ENCODE results near the gene CREBBP. TPM values are rescaled to one million over a fixed set of nuclear protein-coding genes. Genes with fewer than 3 reads are reported as not detected.
"Not testable (repeated sequence)": the region's sequence is repeated elsewhere in the genome, so short reads cannot be mapped to it uniquely, and the experiment has no call there.

Gene CREBBP
- total RNA-seq, 1 experiment from 2014 or later, result 7.0 TPM

GRCh38 chr16:3889059-3889458, 8.5 kb upstream of the CREBBP start:
- H3K9me3 ChIP-seq, result peaks cover 4% of the 10 kb centered on the region; the same call in 1 of the 2 replicates
- no peak for DNase-seq
- no peak overlapping the region for H3K4me3 ChIP-seq
- H3K27me3 ChIP-seq, result no peaks in the 10 kb centered on the region
- H3K36me3 ChIP-seq, result no peaks in the 10 kb centered on the region

- not testable (repeated sequence) for H3K9me3 ChIP-seq, H3K27me3 ChIP-seq, H3K4me3 ChIP-seq, DNase-seq, H3K36me3 ChIP-seq
Observed at GRCh38 chr16:3885999-3886398, 5.5 kb upstream of the CREBBP start.

GRCh38 chr16:3884398-3884797, 3.9 kb upstream of the CREBBP start:
- Histone ChIP-seq H3K27me3 (no peaks in the 10 kb centered on the region), H3K4me3 (no peak overlapping the region), H3K36me3 (no peaks in the 10 kb centered on the region; the same call in 1 of the 2 replicates), H3K9me3 (peaks cover 4% of the 10 kb centered on the region; the same call in 1 of the 2 replicates)
- DNase-seq, result no peak

GRCh38 chr16:3882531-3882930, 2.0 kb upstream of the CREBBP start:
- DNase-seq, result no peak
- H3K4me3 ChIP-seq, result no peak overlapping the region
- peaks cover 13% of the 10 kb centered on the region for H3K36me3 ChIP-seq
- no peaks in the 10 kb centered on the region for H3K27me3 ChIP-seq
- H3K9me3 ChIP-seq, result peaks cover 4% of the 10 kb centered on the region; the same call in 1 of the 2 replicates

GRCh38 chr16:3881499-3881990, 1.0 kb upstream of the CREBBP start:
- peaks cover 16% of the 10 kb centered on the region for H3K36me3 ChIP-seq
- peaks cover 4% of the 10 kb centered on the region; the same call in 1 of the 2 replicates for H3K9me3 ChIP-seq
- DNase-seq, result no peak
- H3K4me3 ChIP-seq, result peak overlapping the region; percentile 57
- H3K27me3 ChIP-seq, result no peaks in the 10 kb centered on the region

- peak; percentile 79 for DNase-seq
- H3K27me3 ChIP-seq, result no peaks in the 10 kb centered on the region
Observed at GRCh38 chr16:3879887-3880564, 487 bp downstream of the CREBBP start.

GRCh38 chr16:3879258-3879886, 1.1 kb downstream of the CREBBP start:
- peaks cover 18% of the 10 kb centered on the region for H3K36me3 ChIP-seq
- DNase-seq, result no peak
- no peaks in the 10 kb centered on the region for H3K9me3 ChIP-seq
- no peaks in the 10 kb centered on the region for H3K27me3 ChIP-seq
- H3K4me3 ChIP-seq, result peak overlapping the region; percentile 62

More at GRCh38 chr16:3879887-3880564, 487 bp downstream of the CREBBP start:
- Histone ChIP-seq H3K36me3 (peaks cover 18% of the 10 kb centered on the region), H3K4me3 (peak overlapping the region; percentile 62), H3K9me3 (no peaks in the 10 kb centered on the region)

- no peak for DNase-seq
- peaks cover 18% of the 10 kb centered on the region for H3K36me3 ChIP-seq
- H3K27me3 ChIP-seq, result no peaks in the 10 kb centered on the region
- H3K4me3 ChIP-seq, result peak overlapping the region; percentile 62
- no peaks in the 10 kb centered on the region for H3K9me3 ChIP-seq
Observed at GRCh38 chr16:3878610-3879009, 1.9 kb downstream of the CREBBP start.

GRCh38 chr16:3876695-3877094, 3.8 kb downstream of the CREBBP start:
- peaks cover 18% of the 10 kb centered on the region for H3K36me3 ChIP-seq
- no peak overlapping the region for H3K4me3 ChIP-seq

GRCh38 chr16:3876160-3876559, 4.4 kb downstream of the CREBBP start:
- Histone ChIP-seq H3K27me3 (no peaks in the 10 kb centered on the region), H3K36me3 (peaks cover 18% of the 10 kb centered on the region), H3K4me3 (no peak overlapping the region), H3K9me3 (no peaks in the 10 kb centered on the region)
- DNase-seq, result no peak

More at GRCh38 chr16:3876695-3877094, 3.8 kb downstream of the CREBBP start:
- no peaks in the 10 kb centered on the region for H3K9me3 ChIP-seq
- no peaks in the 10 kb centered on the region for H3K27me3 ChIP-seq
- DNase-seq, result no peak

GRCh38 chr16:3874794-3875692, 5.5 kb downstream of the CREBBP start:
- peaks cover 18% of the 10 kb centered on the region for H3K36me3 ChIP-seq
- H3K9me3 ChIP-seq, result no peaks in the 10 kb centered on the region
- DNase-seq, result no peak
- H3K27me3 ChIP-seq, result no peaks in the 10 kb centered on the region
- H3K4me3 ChIP-seq, result no peak overlapping the region

GRCh38 chr16:3874242-3874641, 6.3 kb downstream of the CREBBP start:
- H3K9me3 ChIP-seq, result no peaks in the 10 kb centered on the region
- H3K27me3 ChIP-seq, result no peaks in the 10 kb centered on the region
- no peak overlapping the region for H3K4me3 ChIP-seq
- H3K36me3 ChIP-seq, result peaks cover 18% of the 10 kb centered on the region
- no peak for DNase-seq

GRCh38 chr16:3873482-3874173, 6.9 kb downstream of the CREBBP start:
- Histone ChIP-seq H3K9me3 (no peaks in the 10 kb centered on the region), H3K36me3 (peaks cover 16% of the 10 kb centered on the region), H3K27me3 (no peaks in the 10 kb centered on the region), H3K4me3 (no peak overlapping the region)
- no peak for DNase-seq

GRCh38 chr16:3872216-3872895, 8.2 kb downstream of the CREBBP start:
- Histone ChIP-seq H3K9me3 (no peaks in the 10 kb centered on the region), H3K27me3 (no peaks in the 10 kb centered on the region), H3K36me3 (peaks cover 3% of the 10 kb centered on the region), H3K4me3 (no peak overlapping the region)
- DNase-seq, result no peak

GRCh38 chr16:3868967-3869366, 11.5 kb downstream of the CREBBP start:
- Histone ChIP-seq H3K4me3 (no peak overlapping the region), H3K36me3 (no peaks in the 10 kb centered on the region; the same call in none of the 2 replicates), H3K9me3 (no peaks in the 10 kb centered on the region), H3K27me3 (no peaks in the 10 kb centered on the region)
- DNase-seq, result no peak

- no peak overlapping the region for H3K4me3 ChIP-seq
- H3K27me3 ChIP-seq, result no peaks in the 10 kb centered on the region
- no peaks in the 10 kb centered on the region; the same call in none of the 2 replicates for H3K36me3 ChIP-seq
- no peaks in the 10 kb centered on the region for H3K9me3 ChIP-seq
- no peak for DNase-seq
Observed at GRCh38 chr16:3868556-3868955, 12.0 kb downstream of the CREBBP start.

All from MG63 (cell line).